K562 (cell line): Measurements from ENCODE around the gene EFHB. TPM values are rescaled to one million over a fixed set of nuclear protein-coding genes. Genes with fewer than 3 reads are reported as not detected.

ENCODE experiments used
- GABPA ChIP-seq: fragments of 200-800 bp; sonication (Bioruptor generic); conservative IDR thresholded peaks from 2 replicates; pipeline ENCODE4 v1.6.1; 2016; ENCODE audit warnings: low read depth, missing genetic modification characterization, missing compliant biosample characterization
- HDAC8 ChIP-seq: fragments of 450-650 bp; IDR thresholded peaks from 2 replicates; pipeline ENCODE4 v1.6.1; 2016; ENCODE audit warnings: mild to moderate bottlenecking, missing genetic modification characterization, moderate library complexity, missing compliant biosample characterization
- HNRNPLL ChIP-seq: fragments of 200-400 bp; formaldehyde crosslinking; IDR thresholded peaks from 2 replicates; pipeline ENCODE4 v1.6.1; 2017; ENCODE audit warnings: low read length, low read depth, mild to moderate bottlenecking; ENCODE audit not compliant: poor library complexity, severe bottlenecking
- JUNB ChIP-seq: fragments of 450-650 bp; formaldehyde crosslinking; conservative IDR thresholded peaks from 2 replicates; pipeline ENCODE4 v1.4.0; 2020; ENCODE audit warnings: mild to moderate bottlenecking
- MEIS2 ChIP-seq: fragments of 450-650 bp; IDR thresholded peaks from 2 replicates; pipeline ENCODE4 v1.6.1; 2014; ENCODE audit warnings: mild to moderate bottlenecking; ENCODE audit not compliant: partially characterized antibody
- MITF ChIP-seq: IDR thresholded peaks from 2 replicates; pipeline ENCODE4 v1.6.1; 2014; ENCODE audit warnings: antibody characterized with exemption
- PATZ1 ChIP-seq: fragments of 250-450 bp; sonication (Bioruptor Pico); IDR thresholded peaks from 2 replicates; pipeline ENCODE4 v1.5.0; 2020; ENCODE audit warnings: mild to moderate bottlenecking, borderline replicate concordance
- PHTF2 ChIP-seq: fragments of 250-450 bp; sonication (Bioruptor Pico); IDR thresholded peaks from 2 replicates; pipeline ENCODE4 v1.5.0; 2021; ENCODE audit warnings: mild to moderate bottlenecking
- PPARD ChIP-seq: fragments of 250-450 bp; sonication (Bioruptor Pico); IDR thresholded peaks from 2 replicates; pipeline ENCODE4 v1.8.0; 2022; ENCODE audit warnings: inconsistent platforms, mild to moderate bottlenecking, moderate library complexity
- PTRF ChIP-seq: fragments of 450-650 bp; IDR thresholded peaks from 2 replicates; pipeline ENCODE4 v1.6.1; 2016; ENCODE audit warnings: mild to moderate bottlenecking, missing genetic modification characterization, missing compliant biosample characterization
- SMARCE1 ChIP-seq: fragments of 450-650 bp; IDR thresholded peaks from 2 replicates; pipeline ENCODE4 v1.7.1; 2016; ENCODE audit warnings: mild to moderate bottlenecking
- ZBTB8A ChIP-seq: fragments of 450-650 bp; IDR thresholded peaks from 2 replicates; pipeline ENCODE4 v1.6.1; 2018; ENCODE audit warnings: mild to moderate bottlenecking, moderate library complexity; ENCODE audit not compliant: partially characterized antibody
- ZNF140 ChIP-seq: fragments of 250-450 bp; sonication (Bioruptor Pico); IDR thresholded peaks from 2 replicates; pipeline ENCODE4 v1.8.0; 2021; ENCODE audit warnings: moderate library complexity, mild to moderate bottlenecking, inconsistent platforms
- ZNF24 ChIP-seq: fragments of 450-650 bp; IDR thresholded peaks from 2 replicates; pipeline ENCODE4 v1.6.1; 2016
- ZNF318 ChIP-seq, 2 experiments: fragments of 450-650 bp; IDR thresholded peaks; 2 replicates each; pipeline ENCODE4 v1.6.1; 2016; ENCODE audit warnings: mild to moderate bottlenecking in 2 of 2, borderline replicate concordance in 1 of 2, low read depth in 1 of 2, moderate library complexity in 1 of 2
- ZNF354B ChIP-seq: fragments of 250-450 bp; sonication (Bioruptor Pico); IDR thresholded peaks from 2 replicates; pipeline ENCODE4 v1.4.0; 2020
- polyA plus RNA-seq, 8 experiments: library from polyadenylated mRNA; depleted of rRNA in 4 of 8; stranded (reverse) in 5 of 8; unstranded in 3 of 8; fragments of >200 nt; fragmentation: Nextera tagmentation in 2 of 8; fragmentation: Illumina TruSeq in 1 of 8; extraction: Ambion mirVana in 2 of 8; extraction: Trizol in 1 of 8; gene quantifications; 2 replicates each; pipeline versions ENCODE4 v1.2.1 to v1.2.3, GENCODE V29; 2011 to 2014; ENCODE audit warnings: inconsistent platforms in 1 of 8, missing spikeins in 1 of 8
- total RNA-seq, 7 experiments: library from RNA; depleted of rRNA in 6 of 7; stranded (reverse); fragments of >200 nt in 6 of 7; fragmentation: Illumina TruSeq in 2 of 7; extraction: Trizol in 2 of 7; gene quantifications; 2 replicates each; pipeline versions ENCODE4 v1.2.1 to v1.2.3, GENCODE V29; 2011 to 2021; ENCODE audit warnings: low replicate concordance in 1 of 7
- TF ChIP-seq, protein P1 (sequence below): fragments of 450-650 bp; formaldehyde crosslinking; IDR thresholded peaks from 2 replicates; pipeline ENCODE4 v1.4.0; 2022; ENCODE audit warnings: missing genetic modification characterization

EFHB gene
- total and polyA plus RNA-seq, 9 of the 15 experiments (the other 6 are each of a cell fraction or from before 2014, with no cell fraction given): 1.5 to 4.0 (median 1.8) TPM

DNA sequence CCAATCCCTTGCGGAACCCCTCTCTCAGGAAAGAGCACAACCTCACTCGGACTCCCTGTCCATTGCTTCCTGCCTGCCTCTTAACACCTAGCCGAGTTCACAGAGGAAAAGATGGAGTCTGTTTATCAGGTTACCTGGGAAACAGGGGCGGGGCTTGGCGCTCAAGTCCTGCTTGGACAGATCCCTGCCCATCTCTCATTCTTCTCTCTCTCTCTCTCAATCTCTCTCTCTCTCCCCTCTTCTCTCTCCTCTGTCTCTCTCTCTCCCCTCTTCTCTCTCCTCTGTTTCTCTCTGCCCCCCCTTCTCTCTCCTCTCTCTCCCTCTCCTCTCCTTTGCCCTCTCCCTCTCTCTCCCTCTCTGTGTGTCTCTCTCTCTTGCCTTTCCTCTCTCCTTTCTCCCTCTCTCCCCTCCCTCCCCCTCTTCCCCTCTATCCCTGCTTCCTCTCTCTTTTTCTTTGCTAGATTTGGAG, at the start of gene EFHB (continued):
- TF ChIP-seq ZBTB8A (no peak), PTRF (tag) (no peak), HDAC8 (tag) (no peak), PHTF2 (CRISPR knock-in tag) (no peak), SMARCE1 (peak; percentile 70), MITF (no peak), MEIS2 (peak; percentile 31), JUNB (no peak), GABPA (tag) (no peak), ZNF24 (no peak), PATZ1 (CRISPR knock-in tag) (no peak), ZNF318 (IDR thresholded peaks at IDR 0.05; ENCODE audit: borderline replicate concordance in 1 of 2, low read depth in 1 of 2) (no peak), PPARD (no peak), ZNF140 (no peak), HNRNPLL (no peak), ZNF354B (CRISPR knock-in tag) (no peak)
- TF ChIP-seq, protein P1, sequence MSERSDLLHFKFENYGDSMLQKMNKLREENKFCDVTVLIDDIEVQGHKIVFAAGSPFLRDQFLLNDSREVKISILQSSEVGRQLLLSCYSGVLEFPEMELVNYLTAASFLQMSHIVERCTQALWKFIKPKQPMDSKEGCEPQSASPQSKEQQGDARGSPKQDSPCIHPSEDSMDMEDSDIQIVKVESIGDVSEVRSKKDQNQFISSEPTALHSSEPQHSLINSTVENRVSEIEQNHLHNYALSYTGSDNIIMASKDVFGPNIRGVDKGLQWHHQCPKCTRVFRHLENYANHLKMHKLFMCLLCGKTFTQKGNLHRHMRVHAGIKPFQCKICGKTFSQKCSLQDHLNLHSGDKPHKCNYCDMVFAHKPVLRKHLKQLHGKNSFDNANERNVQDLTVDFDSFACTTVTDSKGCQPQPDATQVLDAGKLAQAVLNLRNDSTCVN (CRISPR knock-in tag): peak; percentile 94
